Cardiac muscle cell (in vitro differentiated cells and primary cell): ENCODE results near the gene TMEM187. TPM values are rescaled to one million over a fixed set of nuclear protein-coding genes. Genes with fewer than 3 reads are reported as not detected.

Source experiments
- DNase-seq, 2 donors: peaks; one replicate each; pipeline versions ENCODE4 v3.0.0 to v3.0.0-alpha.2; 2010 to 2017; ENCODE audit warnings: low read depth in 1 of 2, low spot score in 1 of 2
- H3K27ac ChIP-seq: fragments of 200-600 bp; sonication (generic); 2 replicates; pipeline ENCODE4 v1.5.1; 2016
- H3K27me3 ChIP-seq: fragments of 200-600 bp; sonication (generic); 2 replicates; pipeline ENCODE4 v1.6.0; 2016; ENCODE audit warnings: control low read depth
- H3K36me3 ChIP-seq: fragments of 200-600 bp; sonication (generic); 2 replicates; pipeline ENCODE4 v1.5.1; 2016; ENCODE audit warnings: control low read depth
- H3K4me1 ChIP-seq: fragments of 200-600 bp; sonication (generic); 2 replicates; pipeline ENCODE4 v1.8.1; 2017; ENCODE audit warnings: low read depth, mild to moderate bottlenecking, mixed run types
- H3K4me3 ChIP-seq: fragments of 200-600 bp; sonication (generic); 2 replicates; pipeline ENCODE4 v1.5.1; 2016; ENCODE audit warnings: mild to moderate bottlenecking
- H3K9me3 ChIP-seq: fragments of 200-600 bp; sonication (generic); 2 replicates; pipeline ENCODE4 v1.5.1; 2017; ENCODE audit warnings: low read depth, mild to moderate bottlenecking, control low read depth
- polyA plus RNA-seq: library from polyadenylated mRNA; unstranded; fragments of >200 nt; fragmentation: Nextera tagmentation; extraction: Ambion mirVana; gene quantifications from 2 replicates; pipeline ENCODE4 v1.2.1, GENCODE V29; 2016
- total RNA-seq: library from RNA; depleted of rRNA; stranded (reverse); fragments of >200 nt; gene quantifications from 2 replicates; pipeline ENCODE4 v1.2.3, GENCODE V29; 2016
- TF ChIP-seq, protein P1 (sequence below): IDR thresholded peaks from 2 replicates; pipeline ENCODE4 v1.5.1; 2012; ENCODE audit warnings: low read depth, mild to moderate bottlenecking, low read length

Gene TMEM187, protein sequence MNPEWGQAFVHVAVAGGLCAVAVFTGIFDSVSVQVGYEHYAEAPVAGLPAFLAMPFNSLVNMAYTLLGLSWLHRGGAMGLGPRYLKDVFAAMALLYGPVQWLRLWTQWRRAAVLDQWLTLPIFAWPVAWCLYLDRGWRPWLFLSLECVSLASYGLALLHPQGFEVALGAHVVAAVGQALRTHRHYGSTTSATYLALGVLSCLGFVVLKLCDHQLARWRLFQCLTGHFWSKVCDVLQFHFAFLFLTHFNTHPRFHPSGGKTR
- total RNA-seq (12.9 and 13.4 TPM in 2 replicates), polyA plus RNA-seq (12.9 and 14.6 TPM in 2 replicates)

DNA sequence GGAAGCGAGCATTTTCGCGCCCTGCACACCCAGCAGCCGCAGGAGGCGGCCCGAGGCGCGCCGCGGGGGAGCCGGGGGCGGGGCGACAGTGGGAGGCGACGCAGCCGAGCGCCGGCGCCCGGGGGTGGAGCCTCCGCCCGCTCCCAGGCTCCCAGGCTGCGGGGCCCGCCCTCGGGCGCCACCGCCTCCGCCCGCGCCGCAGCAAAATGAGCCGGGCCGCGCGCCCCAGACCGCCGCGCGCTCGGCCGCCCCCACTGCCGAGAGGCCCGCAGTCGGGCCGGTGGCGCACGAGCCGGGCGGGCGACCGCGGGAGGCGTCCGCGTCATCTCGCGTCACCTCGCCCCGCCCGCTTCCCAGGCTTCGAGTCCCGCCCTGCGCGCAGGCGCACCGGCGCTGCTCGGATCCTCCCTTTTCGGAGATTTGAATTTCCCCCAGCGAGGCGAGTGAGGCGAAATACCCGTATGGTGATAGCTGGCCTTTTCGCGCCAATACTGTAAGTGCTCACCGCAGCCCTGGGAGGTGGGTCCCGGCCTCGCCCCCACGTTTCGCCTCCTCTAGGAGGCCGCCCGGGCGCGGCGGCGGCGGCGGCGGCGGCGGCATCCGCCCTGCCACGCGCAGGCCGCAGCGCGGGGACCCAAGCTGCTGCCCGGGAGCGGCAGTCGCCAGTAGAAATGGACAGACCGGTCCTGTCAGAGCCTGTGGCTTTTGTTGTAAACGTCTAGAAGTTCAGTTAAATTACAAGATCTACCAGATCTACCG, at the start of gene TMEM187:
Gene TMEM187, plus strand, starts transcription at position 387 of the 759 bp plus-strand sequence. CDS start 9,309 bp downstream, outside the sequence.
- peak; percentile 85 to 86 for DNase-seq

DNA sequence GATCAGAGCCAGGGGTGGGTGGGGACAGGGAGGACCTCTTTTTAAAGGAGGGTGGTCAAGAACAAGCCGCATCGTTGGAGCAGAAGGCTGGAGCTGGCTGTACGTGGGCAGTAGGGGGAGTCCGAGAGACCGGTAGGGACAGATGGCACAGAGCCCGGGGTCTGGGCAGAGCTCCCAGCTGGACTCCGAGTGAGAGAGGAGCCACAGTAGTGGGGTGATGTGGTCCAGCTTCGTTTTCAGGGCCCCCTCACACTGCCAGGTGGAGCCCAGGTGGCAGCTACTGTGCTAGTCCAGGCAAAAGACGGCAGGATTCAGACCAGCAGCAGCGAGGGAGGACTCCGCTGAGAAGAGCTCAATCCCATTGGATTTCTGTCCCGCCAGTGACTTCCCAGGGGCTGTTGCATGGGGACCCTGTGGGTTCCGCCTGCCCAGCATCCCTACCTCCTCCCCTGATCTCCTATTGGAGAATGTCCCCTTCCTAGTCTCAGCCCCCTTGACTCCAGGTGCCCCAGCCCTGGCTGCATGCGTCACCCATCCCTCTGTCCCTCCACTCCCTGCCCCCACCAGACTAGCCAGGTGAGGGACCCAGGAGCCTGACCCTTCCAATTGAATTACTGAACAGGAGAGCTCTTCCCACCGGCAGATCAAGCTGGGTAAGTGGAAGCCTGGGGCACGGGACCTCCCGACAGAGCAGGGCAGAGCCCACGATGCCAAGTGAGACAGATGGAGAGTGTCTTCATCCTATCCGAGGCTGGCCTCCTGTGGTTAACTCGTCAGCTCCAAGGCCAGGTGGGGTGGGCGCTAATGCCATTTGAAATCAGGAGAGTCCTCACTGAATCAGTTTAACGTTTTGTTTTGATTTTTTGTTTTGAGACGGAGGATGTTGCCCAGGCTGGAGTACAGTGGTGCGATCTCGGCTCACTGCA, 49.4 kb upstream of the TMEM187 start:
- TF ChIP-seq, protein P1, sequence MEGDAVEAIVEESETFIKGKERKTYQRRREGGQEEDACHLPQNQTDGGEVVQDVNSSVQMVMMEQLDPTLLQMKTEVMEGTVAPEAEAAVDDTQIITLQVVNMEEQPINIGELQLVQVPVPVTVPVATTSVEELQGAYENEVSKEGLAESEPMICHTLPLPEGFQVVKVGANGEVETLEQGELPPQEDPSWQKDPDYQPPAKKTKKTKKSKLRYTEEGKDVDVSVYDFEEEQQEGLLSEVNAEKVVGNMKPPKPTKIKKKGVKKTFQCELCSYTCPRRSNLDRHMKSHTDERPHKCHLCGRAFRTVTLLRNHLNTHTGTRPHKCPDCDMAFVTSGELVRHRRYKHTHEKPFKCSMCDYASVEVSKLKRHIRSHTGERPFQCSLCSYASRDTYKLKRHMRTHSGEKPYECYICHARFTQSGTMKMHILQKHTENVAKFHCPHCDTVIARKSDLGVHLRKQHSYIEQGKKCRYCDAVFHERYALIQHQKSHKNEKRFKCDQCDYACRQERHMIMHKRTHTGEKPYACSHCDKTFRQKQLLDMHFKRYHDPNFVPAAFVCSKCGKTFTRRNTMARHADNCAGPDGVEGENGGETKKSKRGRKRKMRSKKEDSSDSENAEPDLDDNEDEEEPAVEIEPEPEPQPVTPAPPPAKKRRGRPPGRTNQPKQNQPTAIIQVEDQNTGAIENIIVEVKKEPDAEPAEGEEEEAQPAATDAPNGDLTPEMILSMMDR: peak; percentile 52
- H3K27me3 ChIP-seq: no peaks in the 10 kb centered on the region
- no peaks in the 10 kb centered on the region for H3K9me3 ChIP-seq
- H3K36me3 ChIP-seq: no peaks in the 10 kb centered on the region
- H3K27ac ChIP-seq: no peak overlapping the region
- H3K4me3 ChIP-seq: no peak overlapping the region
- peaks cover 11% of the 10 kb centered on the region for H3K4me1 ChIP-seq
- peak in 1 of 2 donors; percentile 75 for DNase-seq

More for the DNA sequence above, at the start of gene TMEM187:
- no peaks in the 10 kb centered on the region for H3K9me3 ChIP-seq
- H3K27ac ChIP-seq: peak within 1 kb of the TSS; percentile 100
- TF ChIP-seq, protein P1: no peak
- H3K4me1 ChIP-seq: no peaks in the 10 kb centered on the region
- H3K36me3 ChIP-seq: peaks cover 2% of the 10 kb centered on the region
- no peaks in the 10 kb centered on the region for H3K27me3 ChIP-seq
- H3K4me3 ChIP-seq: peak within 1 kb of the TSS; percentile 77

DNA sequence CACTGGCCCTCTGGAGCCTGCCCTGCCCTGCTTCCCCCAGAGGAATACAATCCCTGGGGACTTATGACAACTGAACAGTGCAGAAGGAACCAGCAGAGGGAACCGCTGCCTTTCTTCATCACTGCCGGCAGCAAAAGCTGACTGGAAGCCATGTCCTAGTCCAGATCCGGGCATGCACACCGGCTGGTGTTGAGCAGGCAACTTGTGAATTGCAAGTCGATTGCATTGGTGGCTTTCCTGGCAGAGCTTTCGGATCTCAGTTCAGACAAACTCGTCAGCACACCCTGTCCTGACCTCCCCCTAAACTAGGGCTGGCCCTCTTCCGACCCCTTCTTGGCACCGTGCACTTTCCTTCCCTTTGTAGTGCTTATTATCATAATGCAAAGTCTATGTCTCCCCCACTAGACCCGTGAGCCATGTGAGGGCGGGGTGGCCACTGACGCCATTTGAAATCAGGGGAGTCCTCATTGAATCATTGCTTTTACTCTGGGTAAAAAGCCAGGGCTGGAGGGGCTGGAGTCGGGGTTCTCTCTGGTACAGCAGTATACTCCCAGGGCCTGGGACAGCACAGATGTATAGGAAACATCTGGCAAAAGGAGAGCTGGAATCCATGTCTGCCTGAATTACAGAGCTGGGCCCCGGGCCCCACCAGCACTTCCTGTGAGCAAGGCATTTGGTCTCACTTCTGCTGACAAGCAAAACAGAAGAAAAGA, 48.2 kb upstream of the TMEM187 start:
- Histone ChIP-seq H3K36me3 (no peaks in the 10 kb centered on the region), H3K27ac (no peak overlapping the region), H3K27me3 (no peaks in the 10 kb centered on the region), H3K4me1 (peaks cover 11% of the 10 kb centered on the region), H3K4me3 (no peak overlapping the region), H3K9me3 (no peaks in the 10 kb centered on the region)
- TF ChIP-seq, protein P1: no peak
- peak; percentile 64 for DNase-seq

DNA sequence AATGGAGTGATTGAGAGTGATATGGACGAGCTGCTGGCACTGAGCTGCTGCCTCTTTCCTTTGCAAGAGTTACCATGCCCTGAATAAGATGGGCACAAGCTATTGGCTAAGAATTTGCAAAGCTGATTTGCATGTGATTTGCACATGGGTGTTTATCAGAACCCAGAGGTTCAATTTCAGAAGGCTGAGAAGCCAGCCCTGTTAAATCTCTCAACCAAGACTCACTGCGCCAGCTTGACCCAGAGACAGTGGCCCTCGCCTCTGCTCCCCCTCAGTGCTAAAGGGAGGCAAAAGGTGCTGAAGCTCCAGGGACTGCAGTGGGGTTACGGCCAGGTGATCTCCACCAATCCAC, 47.2 kb upstream of the TMEM187 start:
- no peak overlapping the region for H3K27ac ChIP-seq
- H3K9me3 ChIP-seq: no peaks in the 10 kb centered on the region
- H3K36me3 ChIP-seq: no peaks in the 10 kb centered on the region
- H3K4me1 ChIP-seq: peaks cover 11% of the 10 kb centered on the region
- TF ChIP-seq, protein P1: no peak
- H3K27me3 ChIP-seq: no peaks in the 10 kb centered on the region
- H3K4me3 ChIP-seq: no peak overlapping the region
- no peak for DNase-seq
